Endothelial cell of umbilical vein (primary cell): ENCODE results near the gene CRYAB. TPM values are rescaled to one million over a fixed set of nuclear protein-coding genes. Genes with fewer than 3 reads are reported as not detected.

Source experiments
- BruUV-seq: library from RNA; stranded (reverse); fragments of 400-500 nt; replicated peaks from 2 replicates; lab custom pipeline; 2021; lab: Mats Ljungman, UMichigan
- CTCF ChIA-PET: fragments of 300-600, 350-600 bp; sonication (Branson Sonifier 250); formaldehyde crosslinking; loops from one replicate; lab custom pipeline; 2021; ENCODE audit warnings: antibody characterized with exemption, inconsistent platforms; lab: Charles Lee
- POLR2A ChIA-PET: fragments of 300-600, 350-600 bp; sonication (Branson Sonifier 250); formaldehyde crosslinking; loops from one replicate; lab custom pipeline; 2021; ENCODE audit warnings: antibody characterized with exemption, inconsistent platforms; lab: Charles Lee
- DNase-seq: peaks from one replicate; pipeline ENCODE4 v3.0.0-alpha.2; 2011; ENCODE audit warnings: low read depth, low spot score
- FAIRE-seq: peaks from 2 replicates; lab custom pipeline; 2011; peaks lifted over from hg19 to GRCh38; lab: Jason Lieb, UNC
- H2AFZ ChIP-seq: 2 replicates; pipeline ENCODE4 v1.6.0; 2012; ENCODE audit warnings: low read depth, low read length, control low read depth, inconsistent platforms
- H3K27ac ChIP-seq: 2 replicates; pipeline ENCODE4 v1.5.1; 2011; ENCODE audit warnings: low read depth, mild to moderate bottlenecking, control low read depth, low read length, moderate library complexity; ENCODE audit not compliant: insufficient read depth
- H3K27me3 ChIP-seq, 2 experiments: 2 replicates each; pipeline versions ENCODE4 v1.6.0 to v1.6.1; 2011; ENCODE audit warnings: low read length in 2 of 2, mixed read lengths in 1 of 2; ENCODE audit not compliant: control insufficient read depth in 2 of 2, insufficient read depth in 2 of 2
- H3K36me3 ChIP-seq, 2 experiments: 2 replicates in 1 of 2; 3 replicates in 1 of 2; pipeline ENCODE4 v1.5.1; 2011; ENCODE audit warnings: low read length in 2 of 2, mild to moderate bottlenecking in 1 of 2, moderate library complexity in 1 of 2; ENCODE audit not compliant: control insufficient read depth in 2 of 2, insufficient read depth in 2 of 2; ENCODE audit errors: extremely low read depth in 1 of 2
- H3K4me1 ChIP-seq: 3 replicates; pipeline ENCODE4 v1.5.1; 2011; ENCODE audit warnings: mild to moderate bottlenecking, low read length; ENCODE audit not compliant: control insufficient read depth, insufficient read depth; ENCODE audit errors: extremely low read depth
- H3K4me2 ChIP-seq: 2 replicates; pipeline ENCODE4 v1.6.1; 2011; ENCODE audit warnings: low read length, control low read depth, mixed read lengths; ENCODE audit not compliant: insufficient read depth
- H3K4me3 ChIP-seq, 3 experiments: fragments of 200-600 bp in 1 of 3; sonication (generic), shearing (Covaris generic) in 1 of 3; replicated peaks in 1 of 3; 2 replicates each; pipeline ENCODE4 v1.5.1; 2011 to 2016; ENCODE audit warnings: control low read depth in 3 of 3, low read length in 3 of 3, mild to moderate bottlenecking in 2 of 3, inconsistent platforms in 1 of 3, low read depth in 1 of 3, moderate library complexity in 1 of 3; ENCODE audit not compliant: insufficient read depth in 1 of 3
- H3K79me2 ChIP-seq: 2 replicates; pipeline ENCODE4 v1.6.0; 2012; ENCODE audit warnings: low read length, inconsistent platforms; ENCODE audit not compliant: control insufficient read depth, insufficient read depth
- H3K9ac ChIP-seq: replicated peaks from 2 replicates; pipeline ENCODE3; 2011; ENCODE audit warnings: low read length, control low read depth; ENCODE audit not compliant: insufficient read depth; ENCODE audit errors: extremely low read depth
- H3K9me1 ChIP-seq: replicated peaks from 3 replicates; pipeline ENCODE4 v1.6.0; 2011; ENCODE audit warnings: mild to moderate bottlenecking, low read length; ENCODE audit not compliant: control insufficient read depth, insufficient read depth; ENCODE audit errors: extremely low read depth
- H3K9me3 ChIP-seq: replicated peaks from 2 replicates; pipeline ENCODE4 v1.5.1; 2012; ENCODE audit warnings: low read length, inconsistent platforms; ENCODE audit not compliant: control insufficient read depth, insufficient read depth
- H4K20me1 ChIP-seq: replicated peaks from 2 replicates; pipeline ENCODE3; 2011; ENCODE audit warnings: mild to moderate bottlenecking, low read length; ENCODE audit not compliant: control insufficient read depth, insufficient read depth; ENCODE audit errors: extremely low read depth
- CTCF ChIP-seq, 2 donors: IDR thresholded peaks; 1 replicate in 1 of 2; 2 replicates in 1 of 2; pipeline ENCODE4 v1.5.1; 2011; ENCODE audit warnings: low read length in 2 of 2, mild to moderate bottlenecking in 2 of 2, moderate library complexity in 2 of 2, control low read depth in 1 of 2, inconsistent platforms in 1 of 2, low read depth in 1 of 2; ENCODE audit not compliant: insufficient read depth in 1 of 2; ENCODE audit errors: extremely low read depth in 1 of 2
- EZH2 ChIP-seq: IDR thresholded peaks from 2 replicates; pipeline ENCODE4 v1.6.1; 2012; ENCODE audit warnings: borderline replicate concordance, low read depth, mild to moderate bottlenecking, moderate library complexity, low read length, inconsistent platforms; ENCODE audit not compliant: severe bottlenecking
- FOS ChIP-seq: IDR thresholded peaks from 2 replicates; pipeline ENCODE4 v1.6.1; 2011; ENCODE audit warnings: mild to moderate bottlenecking, low read length, moderate library complexity, borderline replicate concordance; ENCODE audit not compliant: insufficient read depth
- GATA2 ChIP-seq: IDR thresholded peaks from 2 replicates; pipeline ENCODE4 v1.7.0; 2011; ENCODE audit warnings: low read depth, mild to moderate bottlenecking, moderate library complexity, mixed read lengths, low read length; ENCODE audit not compliant: insufficient read length, insufficient read depth
- JUN ChIP-seq: IDR thresholded peaks from 2 replicates; pipeline ENCODE4 v1.6.1; 2011; ENCODE audit warnings: borderline replicate concordance, low read depth; ENCODE audit not compliant: insufficient read length, insufficient read depth
- MYC ChIP-seq: IDR thresholded peaks from one replicate; pipeline ENCODE4 v1.6.1; 2011; ENCODE audit warnings: mild to moderate bottlenecking, low read depth, low read length
- POLR2A ChIP-seq: IDR thresholded peaks from 2 replicates; pipeline ENCODE4 v1.6.1; 2012; ENCODE audit warnings: low read depth, mild to moderate bottlenecking, control low read depth, low read length
- POLR2AphosphoS5 ChIP-seq: IDR thresholded peaks from 2 replicates; pipeline ENCODE4 v1.6.1; 2012; ENCODE audit warnings: low read depth, mild to moderate bottlenecking, control low read depth, low read length, moderate library complexity; ENCODE audit not compliant: insufficient read depth
- dilution Hi-C: fragments of 300-500 bp; cut with MboI; formaldehyde crosslinking; loops from one replicate; pipeline ENCODE4 v1.15.0; 2019; ENCODE audit warnings: low sequenced_read_pairs; ENCODE audit not compliant: extremely low pct_ligation_motif_present
- intact Hi-C: fragments of 100-400 bp; cut with micrococcal nuclease; formaldehyde crosslinking; loops from one replicate; pipeline ENCODE4 v1.10.0; 2022
- polyA plus RNA-seq, 4 experiments: library from polyadenylated mRNA; depleted of rRNA in 3 of 4; stranded (reverse) in 3 of 4; unstranded in 1 of 4; fragments of >200 nt; gene quantifications; 2 replicates each; pipeline versions ENCODE4 v1.2.1 to v1.2.3, GENCODE V29; 2011 to 2012; ENCODE audit warnings: missing spikeins in 1 of 4
- total RNA-seq: library from RNA; stranded (reverse); gene quantifications from 2 replicates; pipeline ENCODE4 v1.2.3, GENCODE V29; 2021
- TF ChIP-seq, protein P1 (sequence below): IDR thresholded peaks from 2 replicates; pipeline ENCODE4 v1.6.1; 2011; ENCODE audit not compliant: insufficient read depth, insufficient read length

The CRYAB gene
- total and polyA plus RNA-seq, 2 donors (not counting 3 experiments of a cell fraction or from before 2014, with no cell fraction given) = 0.48 TPM; not detected in 1

GRCh38 chr11:111917312-111917711 is 5.7 kb upstream of the CRYAB start:
- Histone ChIP-seq H3K27ac (no peak overlapping the region), H3K4me1 (peaks cover 6% of the 10 kb centered on the region), H2AFZ (no peak overlapping the region), H4K20me1 (no peaks in the 10 kb centered on the region), H3K4me2 (no peak overlapping the region), H3K27me3 (no peaks in the 10 kb centered on the region), H3K9ac (no peak overlapping the region), H3K4me3 (no peak overlapping the region), H3K79me2 (no peaks in the 10 kb centered on the region), H3K36me3 (no peaks in the 10 kb centered on the region), H3K9me3 (no peaks in the 10 kb centered on the region), H3K9me1 (no peaks in the 10 kb centered on the region)
- no peak for TF ChIP-seq JUN
- no peak for TF ChIP-seq EZH2
- TF ChIP-seq POLR2AphosphoS5 = no peak
- TF ChIP-seq POLR2A = no peak
- TF ChIP-seq CTCF (IDR thresholded peaks at IDR 0.05; ENCODE audit: extremely low read depth in 1 of 2, insufficient read depth in 1 of 2, low read depth in 1 of 2, low read length in 2 of 2) = no peak
- no peak for TF ChIP-seq MYC
- TF ChIP-seq, protein P1, sequence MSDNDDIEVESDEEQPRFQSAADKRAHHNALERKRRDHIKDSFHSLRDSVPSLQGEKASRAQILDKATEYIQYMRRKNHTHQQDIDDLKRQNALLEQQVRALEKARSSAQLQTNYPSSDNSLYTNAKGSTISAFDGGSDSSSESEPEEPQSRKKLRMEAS = no peak
- no peak for TF ChIP-seq FOS
- no peak for TF ChIP-seq GATA2
- ChIA-PET POLR2A (no interaction called here), CTCF (interaction anchor here (1.2 kb wide), 1 partner anchor 9 kb away, joined by 4 read pairs; no protein-coding TSS in a partner anchor)
- dilution Hi-C loops = no loop called here
- FAIRE-seq = no peak
- DNase-seq = no peak
- intact Hi-C loops = no loop called here
- BruUV-seq = no TSS peak
